A549 treated with Mapracorat at 1 μM for 4 hours (cell line): ENCODE measurements around the gene FAM200C. TPM values are rescaled to one million over a fixed set of nuclear protein-coding genes. Genes with fewer than 3 reads are reported as not detected.

Experiments used
- total RNA-seq: library from RNA; stranded (reverse); fragments of 200-300 nt; extraction: Qiagen RNA extraction; gene quantifications from 5 replicates; pipeline ENCODE4 v1.2.3, GENCODE V29; 2022

Gene FAM200C
- 1.3 to 2.2 TPM (median 1.6 TPM) in 5 replicates for total RNA-seq

DNA sequence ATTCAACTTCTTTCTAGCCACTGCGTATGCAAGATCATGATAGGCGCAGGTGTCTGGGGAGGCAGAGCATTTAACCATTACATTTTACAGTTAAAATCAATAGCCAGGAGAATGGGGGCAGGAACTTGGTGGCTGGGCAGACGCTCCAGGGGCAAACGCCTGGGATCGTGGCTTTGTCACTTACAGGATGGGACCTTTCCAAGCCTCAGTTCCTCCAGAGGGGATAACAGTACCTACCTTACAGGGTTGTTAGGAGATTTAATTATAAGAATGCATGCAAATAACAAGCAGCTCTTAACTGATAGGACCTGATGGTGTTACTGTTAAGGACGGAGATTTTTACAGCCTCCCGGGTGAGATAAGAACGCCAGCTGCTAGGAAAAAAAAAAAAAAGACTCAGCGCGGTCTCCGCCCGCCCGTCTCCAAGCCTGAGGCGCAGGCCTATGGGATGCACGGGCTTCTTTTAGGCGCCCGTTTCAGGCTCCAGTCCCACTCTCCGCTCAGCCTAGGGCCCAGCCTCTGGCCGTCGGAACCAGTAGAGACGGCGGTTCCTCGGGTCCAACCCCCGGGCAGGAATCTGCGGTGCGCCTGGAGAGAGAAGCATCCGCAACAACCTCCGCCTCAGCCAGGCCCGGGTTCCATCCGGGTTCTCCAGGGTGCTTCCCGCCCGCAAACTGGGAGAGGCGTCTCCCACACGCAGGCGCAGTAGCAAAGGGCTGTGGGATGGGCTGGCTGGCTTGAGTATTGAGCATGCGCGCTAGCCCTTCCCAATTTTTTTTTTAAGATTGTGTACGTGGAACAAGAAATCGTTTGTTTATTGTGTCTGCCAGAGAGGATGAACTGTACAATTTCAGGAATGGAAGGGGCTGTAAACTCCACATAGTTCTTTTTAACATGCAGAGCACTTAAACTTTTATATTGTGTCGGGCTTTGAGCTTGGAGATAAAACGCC, at the start of gene FAM200C:
Gene FAM200C (minus strand): TSS at position 653 of the 952 bp plus-strand sequence. CDS start 4,564 bp downstream, outside the sequence.

DNA sequence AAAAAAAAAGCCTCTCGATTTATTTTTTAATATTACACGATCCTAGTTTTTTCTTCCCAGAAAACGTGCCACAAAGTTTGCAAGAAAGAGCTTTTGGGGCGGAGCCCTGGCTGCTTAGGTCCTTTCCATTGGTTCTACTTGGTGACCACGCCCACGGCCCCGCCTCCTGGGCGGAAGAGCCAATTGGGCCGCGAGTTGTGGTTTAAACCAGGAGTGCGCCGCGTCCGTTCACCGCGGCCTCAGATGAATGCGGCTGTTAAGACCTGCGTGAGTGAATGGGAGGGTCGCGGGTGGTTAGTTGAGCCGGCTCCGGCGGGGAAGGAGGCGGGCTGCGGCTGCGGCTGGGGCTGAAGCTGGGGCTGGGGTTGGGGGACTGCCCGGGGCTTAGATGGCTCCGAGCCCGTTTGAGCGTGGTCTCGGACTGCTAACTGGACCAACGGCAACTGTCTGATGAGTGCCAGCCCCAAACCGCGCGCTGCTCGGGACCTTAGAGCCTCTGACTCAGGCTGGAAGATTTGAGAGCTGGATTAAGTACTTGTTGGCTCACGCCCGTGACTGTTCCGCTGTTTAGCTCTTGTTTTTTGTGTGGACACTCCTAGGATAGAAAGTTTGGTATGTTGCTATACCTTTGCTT, 21.9 kb upstream of the FAM200C start, which contains the start of gene PTTG1:
Gene PTTG1 (plus strand): TSS at position 231 of the 634 bp plus-strand sequence. CDS start 458 bp downstream, outside the sequence.

DNA sequence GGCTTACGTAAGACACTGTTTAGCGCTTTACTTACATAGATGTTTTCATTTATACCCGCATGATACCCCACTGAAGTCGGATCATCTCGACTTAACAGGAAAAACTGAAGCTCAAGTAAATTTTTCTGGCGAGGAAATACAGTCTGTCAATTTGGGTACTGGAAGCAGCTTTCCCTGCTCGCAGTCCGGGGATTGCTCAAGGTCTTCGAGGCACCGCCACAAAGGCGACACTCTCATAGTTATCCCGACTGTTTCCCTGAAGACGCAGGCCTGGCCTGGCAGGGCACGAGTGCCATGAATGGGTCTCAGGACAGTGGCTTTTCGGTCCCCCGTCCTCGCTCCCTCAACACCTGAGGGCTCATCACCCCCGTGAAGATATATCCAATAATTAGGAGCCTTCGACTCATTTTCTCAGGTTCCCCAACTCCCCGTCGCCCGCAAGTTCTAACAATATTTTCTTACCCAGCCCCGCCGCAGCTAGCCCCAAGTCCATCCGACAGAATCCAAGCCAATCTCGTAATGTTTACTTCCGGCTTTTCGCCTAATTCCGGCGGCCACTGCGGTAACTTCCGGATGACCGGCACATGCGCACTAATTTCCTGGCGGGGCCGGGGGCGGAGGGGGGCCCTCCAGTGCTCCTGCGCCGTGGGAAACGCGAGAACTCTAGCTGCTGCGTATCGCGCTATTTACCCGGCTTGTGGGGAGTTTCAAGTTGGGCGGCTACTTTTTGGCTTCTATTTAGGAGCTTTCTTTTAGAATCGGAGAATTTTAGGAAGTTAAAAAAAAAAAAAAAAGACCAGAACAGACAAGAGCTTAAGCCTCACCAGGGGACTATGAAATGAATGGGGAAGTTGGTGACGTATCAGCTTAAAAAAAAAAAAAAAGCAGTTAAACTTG, 19.0 kb upstream of the FAM200C start, which contains the start of gene SLU7:
Gene SLU7 (minus strand): TSS at position 521 of the 897 bp plus-strand sequence. CDS start 3,787 bp downstream, outside the sequence.

DNA sequence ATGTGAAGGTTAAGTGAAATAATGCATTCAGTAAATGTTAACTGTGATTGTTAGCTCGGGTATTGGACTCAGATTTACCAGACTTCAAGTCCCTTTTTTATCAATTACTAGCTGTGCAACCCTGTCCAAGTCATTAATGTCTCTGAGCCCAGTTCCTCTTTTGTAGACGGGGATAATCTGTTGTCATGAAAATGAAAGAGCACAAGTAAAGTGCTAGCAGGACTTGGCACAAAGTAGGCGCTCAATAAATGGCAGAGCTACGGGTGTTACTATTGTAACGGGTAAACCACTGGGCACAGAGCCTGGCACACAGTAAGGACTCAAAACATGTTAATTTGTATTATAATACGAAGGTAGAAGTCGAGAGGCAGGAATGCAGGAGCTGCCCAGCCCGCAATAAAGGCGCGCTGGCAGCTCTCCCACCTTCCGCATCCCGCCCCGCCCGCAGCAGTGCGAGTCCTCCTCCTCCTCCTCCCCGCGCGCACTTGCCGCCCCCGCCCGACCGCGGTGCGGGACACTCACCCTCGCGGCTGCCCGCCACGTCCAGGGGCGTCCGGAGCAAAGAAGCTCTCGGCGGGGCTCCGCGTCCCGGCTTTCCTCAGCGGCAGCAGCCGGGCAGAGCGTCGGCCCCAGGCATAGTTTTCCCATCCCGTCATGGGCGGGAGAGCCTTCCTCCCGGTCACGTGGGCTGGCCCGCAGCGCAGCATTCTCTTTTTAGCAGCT, 29.7 kb downstream of the FAM200C start, which contains the start of gene C1QTNF2:
Gene C1QTNF2 (minus strand): TSS at position 637 of the 723 bp plus-strand sequence. CDS start 15,615 bp downstream, outside the sequence.

Other genes with a start within 250 kb of the FAM200C start
- 0.60 to 1.3 TPM (median 0.75 TPM) in 5 replicates for gene FABP6, start 170.5 kb downstream of the FAM200C start, total RNA-seq
- gene CCNJL, start 87.5 kb downstream of the FAM200C start, total RNA-seq: 10.0 to 12.3 TPM (median 11.8 TPM) in 5 replicates
- 0.08 to 0.17 TPM (median 0.13 TPM) in 4 of 5 replicates, not detected in the other for gene C1QTNF2, start 29.4 kb downstream of the FAM200C start, total RNA-seq
- 43.5 to 48.3 TPM (median 46.0 TPM) in 5 replicates for gene SLU7, start 19.0 kb upstream of the FAM200C start, total RNA-seq
- 189 to 307 TPM (median 204 TPM) in 5 replicates for gene PTTG1, start 21.8 kb upstream of the FAM200C start, total RNA-seq